Measurements from ENCODE around the gene DDX31.

DDX31 gene

DNA sequence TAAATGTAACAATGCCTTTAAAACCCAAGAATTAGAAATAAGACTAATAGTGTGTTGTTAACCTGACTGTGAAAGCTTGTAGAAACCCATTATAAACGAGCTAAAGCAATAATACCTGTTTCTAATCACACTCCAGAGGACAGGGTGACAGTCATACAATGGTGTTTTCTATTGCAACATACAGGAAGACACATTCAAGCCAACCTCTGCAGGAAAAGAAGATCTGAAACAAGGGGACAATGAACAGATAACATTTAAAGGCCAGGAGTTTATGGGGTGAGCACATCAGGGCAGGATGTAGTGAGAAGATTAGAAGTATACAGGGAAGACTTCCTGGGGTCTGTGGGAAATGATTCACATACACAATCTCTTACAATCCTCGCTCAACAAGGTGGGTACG lies 73.6 kb downstream of the DDX31 start:
- Histone ChIP-seq H3K27ac (replicated peaks; ENCODE audit: low read length) (no peak overlapping the region), H3K14ac (ENCODE audit: low read length) (no peak overlapping the region), H3K36me3 (replicated peaks in 1 of 2; ENCODE audit: control insufficient read depth in 2 of 2, insufficient read depth in 2 of 2, low read length in 2 of 2) (peaks cover 15 to 72% of the 10 kb centered on the region in 2 donors), H2BK15ac (ENCODE audit: low read length) (no peak overlapping the region), H3K79me1 (ENCODE audit: low read depth, low read length) (no peaks in the 10 kb centered on the region), H3K27me3 (ENCODE audit: control insufficient read depth in 3 of 3, insufficient read depth in 3 of 3, low read depth in 1 of 3, low read length in 3 of 3) (peaks cover 0 to 9% (median 8%) of the 10 kb centered on the region in 3 experiments), H2BK120ac (ENCODE audit: low read depth, low read length) (no peak overlapping the region), H2BK12ac (ENCODE audit: low read length) (no peak overlapping the region), H2AK5ac (ENCODE audit: low read depth, low read length) (no peak overlapping the region), H3K4me3 (ENCODE audit: low read length in 2 of 2) (no peak overlapping the region), H3K23ac (ENCODE audit: low read depth, low read length, poor library complexity) (no peak overlapping the region), H2BK5ac (ENCODE audit: low read length) (no peak overlapping the region), H3K9ac (ENCODE audit: low read depth, low read length, poor library complexity) (no peak overlapping the region), H3K4ac (ENCODE audit: low read length) (no peak overlapping the region), H3K9me3 (replicated peaks in 1 of 2; ENCODE audit: control insufficient read depth in 2 of 2, insufficient read depth in 1 of 2, low read depth in 1 of 2, low read length in 2 of 2) (no peaks in the 10 kb centered on the region), H3K4me2 (ENCODE audit: insufficient read depth, low read length, poor library complexity, severe bottlenecking) (no peak overlapping the region), H4K91ac (ENCODE audit: low read depth, low read length, poor library complexity) (no peak overlapping the region), H3K4me1 (ENCODE audit: control insufficient read depth in 2 of 2, insufficient read depth in 1 of 2, low read depth in 1 of 2, low read length in 2 of 2) (peaks cover 6 to 14% of the 10 kb centered on the region in 2 donors), H2AFZ (ENCODE audit: low read length) (no peak overlapping the region), H3K18ac (ENCODE audit: low read length) (no peak overlapping the region), H4K8ac (ENCODE audit: low read depth, low read length) (no peak overlapping the region)
- WGBS, 2 donors (ENCODE audit: extremely low coverage in 2 of 2, insufficient read length in 2 of 2, insufficient replicate concordance in 1 of 2): no CpG with 5 or more reads among the region's 3 CpGs
- DNase-seq (ENCODE audit: low spot score): no peak

DNA sequence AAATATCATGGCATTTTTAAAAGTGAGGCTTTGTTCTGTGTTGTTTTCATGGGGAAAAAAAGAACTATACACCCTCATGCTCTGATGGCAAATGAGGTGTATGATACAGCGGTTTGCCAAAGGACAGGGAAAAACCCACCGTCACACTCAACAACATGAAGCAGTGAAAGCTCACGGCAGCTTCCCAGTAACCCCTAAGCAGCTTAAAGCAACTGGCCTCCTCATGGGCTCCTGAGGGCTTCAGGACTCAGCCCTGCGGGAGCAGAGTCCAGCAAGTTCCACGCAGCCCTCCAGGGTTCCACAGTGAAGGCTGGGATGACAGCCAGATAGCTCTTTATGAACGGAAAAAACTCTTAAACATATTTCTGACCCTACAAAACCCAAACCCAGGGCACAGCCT lies 74.5 kb downstream of the DDX31 start:
- Histone ChIP-seq H4K91ac (ENCODE audit: low read depth, low read length, poor library complexity) (no peak overlapping the region), H3K4ac (ENCODE audit: low read length) (no peak overlapping the region), H2BK15ac (ENCODE audit: low read length) (no peak overlapping the region), H3K27me3 (ENCODE audit: control insufficient read depth in 3 of 3, insufficient read depth in 3 of 3, low read depth in 1 of 3, low read length in 3 of 3) (peaks cover 8 to 18% (median 17%) of the 10 kb centered on the region in 3 experiments), H3K4me1 (ENCODE audit: control insufficient read depth in 2 of 2, insufficient read depth in 1 of 2, low read depth in 1 of 2, low read length in 2 of 2) (peaks cover 6 to 19% of the 10 kb centered on the region in 2 donors), H3K14ac (ENCODE audit: low read length) (no peak overlapping the region), H3K36me3 (replicated peaks in 1 of 2; ENCODE audit: control insufficient read depth in 2 of 2, insufficient read depth in 2 of 2, low read length in 2 of 2) (peaks cover 12 to 63% of the 10 kb centered on the region in 2 donors), H3K79me1 (ENCODE audit: low read depth, low read length) (no peaks in the 10 kb centered on the region), H2BK120ac (ENCODE audit: low read depth, low read length) (no peak overlapping the region), H2AFZ (ENCODE audit: low read length) (no peak overlapping the region), H2AK5ac (ENCODE audit: low read depth, low read length) (no peak overlapping the region), H3K9ac (ENCODE audit: low read depth, low read length, poor library complexity) (no peak overlapping the region), H4K8ac (ENCODE audit: low read depth, low read length) (no peak overlapping the region), H3K18ac (ENCODE audit: low read length) (no peak overlapping the region), H3K4me2 (ENCODE audit: insufficient read depth, low read length, poor library complexity, severe bottlenecking) (no peak overlapping the region), H2BK5ac (ENCODE audit: low read length) (no peak overlapping the region), H3K27ac (replicated peaks; ENCODE audit: low read length) (no peak overlapping the region), H3K4me3 (ENCODE audit: low read length in 2 of 2) (no peak overlapping the region), H2BK12ac (ENCODE audit: low read length) (no peak overlapping the region), H3K23ac (ENCODE audit: low read depth, low read length, poor library complexity) (no peak overlapping the region), H3K9me3 (replicated peaks in 1 of 2; ENCODE audit: control insufficient read depth in 2 of 2, insufficient read depth in 1 of 2, low read depth in 1 of 2, low read length in 2 of 2) (no peaks in the 10 kb centered on the region)
- WGBS, 2 donors (ENCODE audit: extremely low coverage in 2 of 2, insufficient read length in 2 of 2, insufficient replicate concordance in 1 of 2): no CpG with 5 or more reads among the region's 6 CpGs
- DNase-seq (ENCODE audit: low spot score): no peak

DNA sequence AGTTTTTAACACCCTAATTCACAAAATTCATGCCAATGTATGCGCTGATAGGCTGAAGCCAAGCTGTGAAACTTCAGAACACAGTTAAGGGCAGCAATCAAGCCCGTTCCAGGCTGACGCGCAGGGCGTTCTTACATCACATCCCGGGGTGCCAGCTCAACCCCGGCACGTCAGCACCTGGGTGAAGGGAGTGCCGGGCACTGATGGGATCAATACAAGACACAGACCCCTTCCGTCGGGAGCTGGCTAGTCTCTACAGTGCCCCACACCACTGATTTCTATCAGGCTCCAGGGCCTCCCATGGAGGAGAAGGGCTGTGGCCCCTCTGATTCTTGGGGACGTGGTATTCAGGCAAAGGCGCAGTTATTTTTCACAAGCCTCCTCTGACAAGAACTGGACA lies 75.4 kb downstream of the DDX31 start:
- H3K14ac ChIP-seq (ENCODE audit: low read length): no peak overlapping the region
- no peak overlapping the region for H3K9ac ChIP-seq (ENCODE audit: low read depth, low read length, poor library complexity)
- peaks cover 15 to 27% (median 25%) of the 10 kb centered on the region in 3 experiments for H3K27me3 ChIP-seq (ENCODE audit: control insufficient read depth in 3 of 3, insufficient read depth in 3 of 3, low read depth in 1 of 3, low read length in 3 of 3)
- H2BK120ac ChIP-seq (ENCODE audit: low read depth, low read length): no peak overlapping the region
- no peak overlapping the region for H4K91ac ChIP-seq (ENCODE audit: low read depth, low read length, poor library complexity)
- peaks cover 6 to 19% of the 10 kb centered on the region in 2 donors for H3K4me1 ChIP-seq (ENCODE audit: control insufficient read depth in 2 of 2, insufficient read depth in 1 of 2, low read depth in 1 of 2, low read length in 2 of 2)
- H2BK12ac ChIP-seq (ENCODE audit: low read length): no peak overlapping the region
- DNase-seq (ENCODE audit: low spot score): no peak
- no peak overlapping the region for H2BK5ac ChIP-seq (ENCODE audit: low read length)
- no peak overlapping the region for H3K4me3 ChIP-seq (ENCODE audit: low read length in 2 of 2)
- H2AFZ ChIP-seq (ENCODE audit: low read length): no peak overlapping the region
- no peak overlapping the region for H3K18ac ChIP-seq (ENCODE audit: low read length)
- WGBS, 2 donors (ENCODE audit: extremely low coverage in 2 of 2, insufficient read length in 2 of 2, insufficient replicate concordance in 1 of 2): no CpG with 5 or more reads among the region's 13 CpGs
- no peak overlapping the region for H3K4ac ChIP-seq (ENCODE audit: low read length)
- H3K9me3 ChIP-seq (replicated peaks in 1 of 2; ENCODE audit: control insufficient read depth in 2 of 2, insufficient read depth in 1 of 2, low read depth in 1 of 2, low read length in 2 of 2): no peaks in the 10 kb centered on the region
- no peak overlapping the region for H3K4me2 ChIP-seq (ENCODE audit: insufficient read depth, low read length, poor library complexity, severe bottlenecking)
- no peak overlapping the region for H3K23ac ChIP-seq (ENCODE audit: low read depth, low read length, poor library complexity)
- no peak overlapping the region for H3K27ac ChIP-seq (replicated peaks; ENCODE audit: low read length)
- H4K8ac ChIP-seq (ENCODE audit: low read depth, low read length): no peak overlapping the region
- H3K79me1 ChIP-seq (ENCODE audit: low read depth, low read length): no peaks in the 10 kb centered on the region
- no peak overlapping the region for H2AK5ac ChIP-seq (ENCODE audit: low read depth, low read length)
- no peak overlapping the region for H2BK15ac ChIP-seq (ENCODE audit: low read length)
- H3K36me3 ChIP-seq (replicated peaks in 1 of 2; ENCODE audit: control insufficient read depth in 2 of 2, insufficient read depth in 2 of 2, low read length in 2 of 2): peaks cover 10 to 56% of the 10 kb centered on the region in 2 donors

DNA sequence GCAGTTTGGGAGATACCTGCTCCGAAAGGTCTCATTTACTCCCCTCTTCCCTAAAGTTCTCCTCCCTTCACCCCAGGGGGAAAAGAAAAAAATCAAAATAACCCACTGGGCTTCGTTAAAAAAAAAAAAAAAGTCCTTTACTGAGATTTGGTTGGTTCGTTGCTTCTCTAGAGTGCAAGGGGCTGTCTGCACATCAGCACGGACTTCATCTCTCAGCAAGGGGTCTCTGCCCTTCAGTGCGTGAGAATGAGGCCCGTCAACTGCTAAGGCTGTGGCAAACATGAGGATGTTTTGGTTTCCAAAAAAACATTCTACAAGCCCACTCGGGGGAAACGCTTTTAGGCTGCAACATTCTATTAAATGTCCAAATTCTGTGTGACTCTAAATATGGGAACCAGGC lies 77.3 kb downstream of the DDX31 start:
- no peak overlapping the region for H3K27ac ChIP-seq (replicated peaks; ENCODE audit: low read length)
- no peak overlapping the region for H3K4me3 ChIP-seq (ENCODE audit: low read length in 2 of 2)
- no peak overlapping the region for H4K91ac ChIP-seq (ENCODE audit: low read depth, low read length, poor library complexity)
- WGBS, 2 donors (ENCODE audit: extremely low coverage in 2 of 2, insufficient read length in 2 of 2, insufficient replicate concordance in 1 of 2): no CpG with 5 or more reads among the region's 8 CpGs
- H3K9ac ChIP-seq (ENCODE audit: low read depth, low read length, poor library complexity): no peak overlapping the region
- H3K79me1 ChIP-seq (ENCODE audit: low read depth, low read length): no peaks in the 10 kb centered on the region
- H4K8ac ChIP-seq (ENCODE audit: low read depth, low read length): no peak overlapping the region
- H2BK12ac ChIP-seq (ENCODE audit: low read length): no peak overlapping the region
- peaks cover 7 to 38% of the 10 kb centered on the region in 2 donors for H3K36me3 ChIP-seq (replicated peaks in 1 of 2; ENCODE audit: control insufficient read depth in 2 of 2, insufficient read depth in 2 of 2, low read length in 2 of 2)
- peaks cover 6 to 17% of the 10 kb centered on the region in 2 donors for H3K4me1 ChIP-seq (ENCODE audit: control insufficient read depth in 2 of 2, insufficient read depth in 1 of 2, low read depth in 1 of 2, low read length in 2 of 2)
- no peak overlapping the region for H2BK120ac ChIP-seq (ENCODE audit: low read depth, low read length)
- no peak overlapping the region for H2AFZ ChIP-seq (ENCODE audit: low read length)
- peaks cover 35 to 46% (median 45%) of the 10 kb centered on the region in 3 experiments for H3K27me3 ChIP-seq (ENCODE audit: control insufficient read depth in 3 of 3, insufficient read depth in 3 of 3, low read depth in 1 of 3, low read length in 3 of 3)
- H2AK5ac ChIP-seq (ENCODE audit: low read depth, low read length): no peak overlapping the region
- H3K9me3 ChIP-seq (replicated peaks in 1 of 2; ENCODE audit: control insufficient read depth in 2 of 2, insufficient read depth in 1 of 2, low read depth in 1 of 2, low read length in 2 of 2): peaks cover 0 to under 1% of the 10 kb centered on the region in 2 donors
- H3K4ac ChIP-seq (ENCODE audit: low read length): no peak overlapping the region
- no peak overlapping the region for H3K23ac ChIP-seq (ENCODE audit: low read depth, low read length, poor library complexity)
- DNase-seq (ENCODE audit: low spot score): no peak
- H3K14ac ChIP-seq (ENCODE audit: low read length): no peak overlapping the region
- peak overlapping the region; percentile 47 for H3K4me2 ChIP-seq (ENCODE audit: insufficient read depth, low read length, poor library complexity, severe bottlenecking)
- H3K18ac ChIP-seq (ENCODE audit: low read length): no peak overlapping the region
- no peak overlapping the region for H2BK15ac ChIP-seq (ENCODE audit: low read length)
- no peak overlapping the region for H2BK5ac ChIP-seq (ENCODE audit: low read length)
